Natural killer cell (primary cell): ENCODE data around the gene CRABP2. TPM values are rescaled to one million over a fixed set of nuclear protein-coding genes. Genes with fewer than 3 reads are reported as not detected.

Source experiments
- ATAC-seq, 3 donors: fragments of 150-1000 bp in 2 of 3; fragments of 200-7000 bp in 1 of 3; cut with Tn5 transposase; 1 replicate in 1 of 3; 2 replicates in 2 of 3; pipeline ENCODE4 v1.10.0; 2021; ENCODE audit warnings: mild to moderate bottlenecking in 2 of 3, moderate library complexity in 2 of 3
- DNase-seq, 2 donors: peaks; one replicate each; pipeline versions ENCODE4 v3.0.0 to v3.0.0-alpha.2; 2013 to 2021; ENCODE audit warnings: mixed read lengths in 1 of 2
- H3K27ac ChIP-seq: one replicate; pipeline ENCODE4 v1.5.1; 2013; ENCODE audit warnings: mild to moderate bottlenecking, low read length
- H3K27me3 ChIP-seq: one replicate; pipeline ENCODE4 v1.6.1; 2013; ENCODE audit warnings: low read length; ENCODE audit not compliant: control insufficient read depth, insufficient read depth
- H3K36me3 ChIP-seq: one replicate; pipeline ENCODE4 v1.6.1; 2013; ENCODE audit warnings: low read length; ENCODE audit not compliant: control insufficient read depth, insufficient read depth
- H3K4me1 ChIP-seq: one replicate; pipeline ENCODE4 v1.6.1; 2013; ENCODE audit warnings: low read length; ENCODE audit not compliant: control insufficient read depth, insufficient read depth
- H3K4me3 ChIP-seq: one replicate; pipeline ENCODE4 v1.5.1; 2013; ENCODE audit warnings: low read length
- H3K9me3 ChIP-seq: one replicate; pipeline ENCODE4 v1.6.1; 2013; ENCODE audit warnings: low read length; ENCODE audit not compliant: control insufficient read depth, insufficient read depth
- H3K27ac Mint-ChIP-seq, 2 donors: one replicate each; pipeline ENCODE4 v1.8.0; 2022; ENCODE audit warnings: mild to moderate bottlenecking in 2 of 2, mixed read lengths in 2 of 2, moderate library complexity in 1 of 2
- H3K27me3 Mint-ChIP-seq, 2 donors: one replicate each; pipeline ENCODE4 v1.8.0; 2022; ENCODE audit warnings: low read depth in 2 of 2, mixed read lengths in 2 of 2
- H3K36me3 Mint-ChIP-seq: one replicate; pipeline ENCODE4 v1.8.0; 2022; ENCODE audit warnings: mixed read lengths
- H3K4me1 Mint-ChIP-seq, 2 donors: one replicate each; pipeline ENCODE4 v1.8.0; 2022; ENCODE audit warnings: mixed read lengths in 2 of 2
- H3K4me3 Mint-ChIP-seq: one replicate; pipeline ENCODE4 v1.8.0; 2022; ENCODE audit warnings: mild to moderate bottlenecking, moderate library complexity, mixed read lengths
- H3K9me3 Mint-ChIP-seq, 2 donors: one replicate each; pipeline ENCODE4 v1.8.0; 2022; ENCODE audit warnings: mixed read lengths in 2 of 2
- WGBS: methylation state at CpG from one replicate; pipeline ENCODE4 v1.1.7; 2013; ENCODE audit warnings: missing lambda C conversion rate; ENCODE audit not compliant: insufficient coverage; 5-methylcytosine and 5-hydroxymethylcytosine counted together
- intact Hi-C: fragments of 100-400 bp; cut with micrococcal nuclease; formaldehyde crosslinking; loops from one replicate; pipeline ENCODE4 v1.14.2; 2022
- total RNA-seq, 4 donors: library from RNA; stranded (reverse); fragments of 120-200 nt in 1 of 4; gene quantifications; one replicate each; pipeline versions ENCODE4 v1.2.3 to v1.2.4, GENCODE V29; 2013 to 2022
- TF ChIP-seq, protein P1 (sequence below): fragments of 200-600 bp; IDR thresholded peaks from one replicate; pipeline ENCODE4 v1.8.0; 2022; ENCODE audit warnings: antibody characterized with exemption

The CRABP2 gene
- total RNA-seq, 3 donors from 2014 or later (not counting 1 experiment from before 2014, with no cell fraction given), result 3.0 to 3.8 (median 3.0) TPM

DNA sequence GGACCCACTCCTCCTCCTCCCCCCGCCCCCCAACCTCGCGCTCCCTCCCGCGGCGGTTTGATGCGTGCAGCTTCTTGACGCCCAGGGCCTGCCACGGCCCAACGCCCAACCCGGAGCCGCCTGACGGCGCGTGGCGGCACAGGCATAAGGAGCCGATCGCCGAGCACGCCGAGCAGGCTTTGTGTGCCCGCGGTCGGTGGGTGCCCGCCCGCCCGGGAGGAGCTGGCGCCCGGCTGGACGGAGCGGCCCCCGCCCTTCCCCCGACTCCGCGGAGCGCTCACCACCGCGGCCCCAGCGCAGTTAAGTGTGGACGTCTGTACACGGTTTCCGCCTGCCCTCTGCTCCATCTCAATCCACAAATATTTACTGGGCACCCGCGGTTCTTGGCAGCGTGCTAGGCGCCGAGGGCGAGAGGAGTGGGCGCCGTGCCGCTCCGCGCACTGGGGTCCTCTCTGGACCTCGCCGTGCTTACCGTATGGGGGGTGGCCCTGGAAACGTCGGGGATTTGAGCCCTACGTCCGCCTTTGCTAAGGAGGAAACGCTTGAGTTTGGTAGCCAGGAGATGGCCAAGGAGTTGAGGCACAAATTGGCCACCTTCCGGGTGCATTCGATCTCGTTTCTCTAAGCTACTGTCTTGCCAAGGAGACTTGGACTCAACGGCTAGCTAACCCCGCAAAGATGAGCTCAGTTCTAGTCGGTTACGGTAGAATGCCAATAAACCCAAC lies 46.5 kb upstream of the CRABP2 start:
- TF ChIP-seq, protein P1, sequence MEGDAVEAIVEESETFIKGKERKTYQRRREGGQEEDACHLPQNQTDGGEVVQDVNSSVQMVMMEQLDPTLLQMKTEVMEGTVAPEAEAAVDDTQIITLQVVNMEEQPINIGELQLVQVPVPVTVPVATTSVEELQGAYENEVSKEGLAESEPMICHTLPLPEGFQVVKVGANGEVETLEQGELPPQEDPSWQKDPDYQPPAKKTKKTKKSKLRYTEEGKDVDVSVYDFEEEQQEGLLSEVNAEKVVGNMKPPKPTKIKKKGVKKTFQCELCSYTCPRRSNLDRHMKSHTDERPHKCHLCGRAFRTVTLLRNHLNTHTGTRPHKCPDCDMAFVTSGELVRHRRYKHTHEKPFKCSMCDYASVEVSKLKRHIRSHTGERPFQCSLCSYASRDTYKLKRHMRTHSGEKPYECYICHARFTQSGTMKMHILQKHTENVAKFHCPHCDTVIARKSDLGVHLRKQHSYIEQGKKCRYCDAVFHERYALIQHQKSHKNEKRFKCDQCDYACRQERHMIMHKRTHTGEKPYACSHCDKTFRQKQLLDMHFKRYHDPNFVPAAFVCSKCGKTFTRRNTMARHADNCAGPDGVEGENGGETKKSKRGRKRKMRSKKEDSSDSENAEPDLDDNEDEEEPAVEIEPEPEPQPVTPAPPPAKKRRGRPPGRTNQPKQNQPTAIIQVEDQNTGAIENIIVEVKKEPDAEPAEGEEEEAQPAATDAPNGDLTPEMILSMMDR, result no peak
- Histone ChIP-seq H3K36me3 (no peaks in the 10 kb centered on the region), H3K27me3 (no peaks in the 10 kb centered on the region), H3K9me3 (no peaks in the 10 kb centered on the region), H3K4me3 (peak overlapping the region; percentile 98), H3K27ac (peak overlapping the region; percentile 92), H3K4me1 (peaks cover 53% of the 10 kb centered on the region)
- ATAC-seq (peak; percentile 83 to 95 (median 88)), DNase-seq (peak; percentile 88 to 97)
- intact Hi-C loops, result loop anchor here (1.0 kb wide), 2 partner anchors 11 to 15 kb away; partner anchors contain the start of genes MRPL24 and PRCC
- peak overlapping the region; percentile 91 for H3K4me3 Mint-ChIP-seq
- H3K4me1 Mint-ChIP-seq, result peaks cover 47 to 50% of the 10 kb centered on the region in 2 donors
- peak overlapping the region; percentile 90 to 94 for H3K27ac Mint-ChIP-seq
- WGBS, result under 1% methylated on average over 68 of the region's 68 CpGs
- no peaks in the 10 kb centered on the region for H3K9me3 Mint-ChIP-seq
- no peaks in the 10 kb centered on the region for H3K27me3 Mint-ChIP-seq
- no peaks in the 10 kb centered on the region for H3K36me3 Mint-ChIP-seq

DNA sequence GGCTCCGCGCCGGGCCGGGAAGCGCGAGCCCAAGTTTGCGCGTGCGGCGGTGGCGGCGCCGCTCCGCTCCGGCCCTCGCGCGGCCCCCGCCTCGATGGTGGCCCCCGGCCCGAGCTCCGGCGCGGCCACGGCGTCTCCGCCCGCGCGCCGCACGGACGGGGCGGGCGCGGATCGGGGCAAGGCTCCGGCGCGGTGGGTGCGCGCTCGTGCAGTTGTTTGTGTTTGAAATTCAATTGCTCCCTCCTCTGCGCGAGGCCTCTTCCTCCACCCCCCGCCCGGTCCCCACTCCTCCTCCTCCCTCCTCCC lies 46.0 kb upstream of the CRABP2 start, which contains the start of gene HDGF:
HDGF (minus strand) TSS at position 225 of the 306 bp plus-strand sequence. CDS start 246 bp downstream, outside the sequence.
- Histone ChIP-seq H3K9me3 (no peaks in the 10 kb centered on the region), H3K36me3 (no peaks in the 10 kb centered on the region), H3K4me3 (peak within 1 kb of the TSS; percentile 98), H3K27ac (peak within 1 kb of the TSS; percentile 92), H3K27me3 (no peaks in the 10 kb centered on the region), H3K4me1 (peaks cover 58% of the 10 kb centered on the region)
- TF ChIP-seq, protein P1, result no peak
- ATAC-seq (no peak), DNase-seq (no peak)
- peak within 1 kb of the TSS; percentile 91 for H3K4me3 Mint-ChIP-seq
- H3K36me3 Mint-ChIP-seq, result no peaks in the 10 kb centered on the region
- 0% methylated on average over 47 of the region's 48 CpGs for WGBS
- peak within 1 kb of the TSS; percentile 92 to 94 for H3K27ac Mint-ChIP-seq
- no peaks in the 10 kb centered on the region for H3K9me3 Mint-ChIP-seq
- H3K27me3 Mint-ChIP-seq, result no peaks in the 10 kb centered on the region
- peaks cover 52 to 55% of the 10 kb centered on the region in 2 donors for H3K4me1 Mint-ChIP-seq
- intact Hi-C loops, result loop anchor here (1.0 kb wide), 2 partner anchors 10 to 16 kb away; partner anchors contain the start of genes MRPL24 and PRCC

DNA sequence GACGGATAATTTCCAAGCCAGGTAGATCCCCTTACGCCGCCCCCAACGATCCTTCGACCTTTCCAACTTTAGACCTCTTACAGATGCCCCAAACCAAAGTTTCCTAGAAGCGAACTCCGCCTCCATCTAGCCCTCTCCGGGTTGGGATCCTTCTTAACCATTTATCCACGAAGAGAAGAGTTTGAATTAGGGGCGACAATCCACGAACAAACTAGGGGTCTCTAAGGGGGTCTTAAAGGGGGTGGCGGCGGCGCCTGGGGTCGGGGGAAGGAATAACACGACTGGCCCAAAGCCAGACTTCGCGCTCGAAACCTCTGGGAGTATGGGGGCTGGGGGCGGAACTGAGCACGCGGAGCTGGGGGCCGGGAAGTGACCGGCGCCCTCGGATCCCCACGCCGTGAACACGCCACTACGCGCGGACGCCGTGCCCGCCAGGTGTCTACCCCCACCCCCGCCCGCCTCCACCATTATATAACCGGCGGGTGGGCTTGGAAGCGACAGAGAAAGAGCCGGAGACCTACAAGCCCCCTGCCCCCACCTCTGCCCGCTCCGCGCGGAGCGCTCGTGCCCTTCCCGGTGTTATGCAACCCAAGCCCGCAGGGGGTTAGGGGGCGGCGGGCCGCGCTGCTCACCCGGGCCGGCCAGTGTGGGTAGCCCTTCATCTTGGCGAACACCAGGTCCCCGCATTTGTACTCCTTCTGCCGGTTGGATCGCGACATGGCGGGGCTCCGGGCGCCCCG lies 45.5 kb upstream of the CRABP2 start:
- under 1% methylated on average over 64 of the region's 64 CpGs for WGBS
- Histone ChIP-seq H3K9me3 (no peaks in the 10 kb centered on the region), H3K27ac (peak overlapping the region; percentile 89), H3K4me1 (peaks cover 64% of the 10 kb centered on the region), H3K36me3 (no peaks in the 10 kb centered on the region), H3K27me3 (no peaks in the 10 kb centered on the region), H3K4me3 (peak overlapping the region; percentile 98)
- DNase-seq (peak; percentile 46 to 59), ATAC-seq (peak; percentile 21 to 40 (median 33))
- Mint-ChIP-seq H3K9me3 (no peaks in the 10 kb centered on the region), H3K27me3 (no peaks in the 10 kb centered on the region), H3K27ac (peak overlapping the region; percentile 92 to 94), H3K4me1 (peaks cover 57 to 60% of the 10 kb centered on the region in 2 donors), H3K4me3 (peak overlapping the region; percentile 86), H3K36me3 (no peaks in the 10 kb centered on the region)
- intact Hi-C loops, result loop anchor here (1.0 kb wide), 2 partner anchors 10 to 16 kb away; partner anchors contain the start of genes MRPL24 and PRCC
- TF ChIP-seq, protein P1, result no peak
